K562 (cell line): ENCODE data around the gene LOXL3. TPM values are rescaled to one million over a fixed set of nuclear protein-coding genes. Genes with fewer than 3 reads are reported as not detected.
A peak's percentile ranks its signal among the peaks of the same experiment; 100 is the strongest.

ENCODE experiments used
- BMI1 ChIP-seq: fragments of 150-350 bp; IDR thresholded peaks from 2 replicates; pipeline ENCODE4 v1.6.1; 2014; ENCODE audit warnings: low read length
- EGR1 ChIP-seq: fragments of 450-650 bp; conservative IDR thresholded peaks from 2 replicates; pipeline ENCODE4 v1.6.1; 2017; ENCODE audit warnings: mild to moderate bottlenecking
- SMARCA4 ChIP-seq: fragments of 450-650 bp; IDR thresholded peaks from 2 replicates; pipeline ENCODE4 v1.6.1; 2016
- ZNF584 ChIP-seq: fragments of 200-800 bp; sonication (Bioruptor generic); IDR thresholded peaks from 2 replicates; pipeline ENCODE4 v1.6.1; 2016; ENCODE audit warnings: low read depth, mild to moderate bottlenecking, missing genetic modification characterization, missing compliant biosample characterization
- polyA plus RNA-seq, 8 experiments: library from polyadenylated mRNA; depleted of rRNA in 4 of 8; stranded (reverse) in 5 of 8; unstranded in 3 of 8; fragments of >200 nt; fragmentation: Nextera tagmentation in 2 of 8; fragmentation: Illumina TruSeq in 1 of 8; extraction: Ambion mirVana in 2 of 8; extraction: Trizol in 1 of 8; gene quantifications; 2 replicates each; pipeline versions ENCODE4 v1.2.1 to v1.2.3, GENCODE V29; 2011 to 2014; ENCODE audit warnings: inconsistent platforms in 1 of 8, missing spikeins in 1 of 8
- total RNA-seq, 7 experiments: library from RNA; depleted of rRNA in 6 of 7; stranded (reverse); fragments of >200 nt in 6 of 7; fragmentation: Illumina TruSeq in 2 of 7; extraction: Trizol in 2 of 7; gene quantifications; 2 replicates each; pipeline versions ENCODE4 v1.2.1 to v1.2.3, GENCODE V29; 2011 to 2021; ENCODE audit warnings: low replicate concordance in 1 of 7
- TF ChIP-seq, protein P1 (sequence below), 2 experiments: fragments of 450-650 bp; IDR thresholded peaks; 2 replicates each; pipeline ENCODE4 v1.6.1; 2016
- TF ChIP-seq, protein P2 (sequence below): sonication (generic); formaldehyde crosslinking; IDR thresholded peaks from 2 replicates; pipeline ENCODE4 v1.8.0; 2022; ENCODE audit warnings: mild to moderate bottlenecking, low read depth, missing genetic modification reagents

LOXL3 gene
- total and polyA plus RNA-seq, 9 of the 15 experiments (the other 6 are each of a cell fraction or from before 2014, with no cell fraction given), result 0.22 to 0.99 (median 0.31) TPM

- TF ChIP-seq BMI1 (no peak), SMARCA4 (0 out of 2 replicates have a peak, but pooled peaks have one; percentile 20), EGR1 (0 out of 2 replicates have a peak, but pooled peaks have one; percentile 24), ZNF584 (no peak)
- TF ChIP-seq, protein P1, sequence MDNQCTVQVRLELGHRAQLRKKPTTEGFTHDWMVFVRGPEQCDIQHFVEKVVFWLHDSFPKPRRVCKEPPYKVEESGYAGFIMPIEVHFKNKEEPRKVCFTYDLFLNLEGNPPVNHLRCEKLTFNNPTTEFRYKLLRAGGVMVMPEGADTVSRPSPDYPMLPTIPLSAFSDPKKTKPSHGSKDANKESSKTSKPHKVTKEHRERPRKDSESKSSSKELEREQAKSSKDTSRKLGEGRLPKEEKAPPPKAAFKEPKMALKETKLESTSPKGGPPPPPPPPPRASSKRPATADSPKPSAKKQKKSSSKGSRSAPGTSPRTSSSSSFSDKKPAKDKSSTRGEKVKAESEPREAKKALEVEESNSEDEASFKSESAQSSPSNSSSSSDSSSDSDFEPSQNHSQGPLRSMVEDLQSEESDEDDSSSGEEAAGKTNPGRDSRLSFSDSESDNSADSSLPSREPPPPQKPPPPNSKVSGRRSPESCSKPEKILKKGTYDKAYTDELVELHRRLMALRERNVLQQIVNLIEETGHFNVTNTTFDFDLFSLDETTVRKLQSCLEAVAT (IDR thresholded peaks at IDR 0.05), result peak in 1 of 2 experiments; percentile 44; a peak in 1 of 4 replicates
- TF ChIP-seq, protein P2, sequence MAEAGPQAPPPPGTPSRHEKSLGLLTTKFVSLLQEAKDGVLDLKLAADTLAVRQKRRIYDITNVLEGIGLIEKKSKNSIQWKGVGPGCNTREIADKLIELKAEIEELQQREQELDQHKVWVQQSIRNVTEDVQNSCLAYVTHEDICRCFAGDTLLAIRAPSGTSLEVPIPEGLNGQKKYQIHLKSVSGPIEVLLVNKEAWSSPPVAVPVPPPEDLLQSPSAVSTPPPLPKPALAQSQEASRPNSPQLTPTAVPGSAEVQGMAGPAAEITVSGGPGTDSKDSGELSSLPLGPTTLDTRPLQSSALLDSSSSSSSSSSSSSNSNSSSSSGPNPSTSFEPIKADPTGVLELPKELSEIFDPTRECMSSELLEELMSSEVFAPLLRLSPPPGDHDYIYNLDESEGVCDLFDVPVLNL, result no peak
- TF ChIP-seq, all 486 proteins: peak for 5
Measured at GRCh38 chr2:74552914-74553811, 579 bp downstream of the LOXL3 start (continued).
